IMR-90 (cell line): ENCODE data around the gene MLLT3.

Experiments
- BHLHE40 ChIP-seq: fragments of 150-350 bp; IDR thresholded peaks from 2 replicates; pipeline ENCODE4 v1.6.1; 2016; ENCODE audit warnings: mild to moderate bottlenecking, low read depth, low read length
- CEBPB ChIP-seq: IDR thresholded peaks from 2 replicates; pipeline ENCODE4 v1.6.1; 2012; ENCODE audit warnings: low read depth, low read length, improper control_type of control experiment
- CHD1 ChIP-seq: IDR thresholded peaks from 2 replicates; pipeline ENCODE4 v1.6.1; 2012; ENCODE audit warnings: low read depth, low read length, improper control_type of control experiment
- FOS ChIP-seq: fragments of 150-350 bp; IDR thresholded peaks from 2 replicates; pipeline ENCODE4 v1.6.1; 2016; ENCODE audit warnings: low read depth, low read length
- MAZ ChIP-seq: IDR thresholded peaks from 2 replicates; pipeline ENCODE4 v1.6.1; 2012; ENCODE audit warnings: low read depth, mild to moderate bottlenecking, low read length, improper control_type of control experiment, moderate library complexity, borderline replicate concordance
- MXI1 ChIP-seq: IDR thresholded peaks from 2 replicates; pipeline ENCODE4 v1.6.1; 2012; ENCODE audit warnings: low read depth, mild to moderate bottlenecking, low read length, moderate library complexity, borderline replicate concordance
- NFE2L2 ChIP-seq: fragments of 150-350 bp; IDR thresholded peaks from 2 replicates; pipeline ENCODE4 v1.6.1; 2016; ENCODE audit warnings: low read depth, mild to moderate bottlenecking, low read length
- POLR2A ChIP-seq: IDR thresholded peaks from 2 replicates; pipeline ENCODE4 v1.6.1; 2012; ENCODE audit warnings: mild to moderate bottlenecking, low read depth, low read length
- RAD21 ChIP-seq: IDR thresholded peaks from 2 replicates; pipeline ENCODE4 v1.6.1; 2012; ENCODE audit warnings: low read length, improper control_type of control experiment
- RFX5 ChIP-seq: IDR thresholded peaks from 2 replicates; pipeline ENCODE4 v1.8.0; 2012; ENCODE audit warnings: low read depth, mild to moderate bottlenecking, low read length, moderate library complexity
- SMC3 ChIP-seq: fragments of 150-350 bp; IDR thresholded peaks from 2 replicates; pipeline ENCODE4 v1.6.1; 2016; ENCODE audit warnings: low read depth, mild to moderate bottlenecking, antibody characterized with exemption, low read length, moderate library complexity
- USF2 ChIP-seq: fragments of 150-350 bp; IDR thresholded peaks from 2 replicates; pipeline ENCODE4 v1.6.1; 2017; ENCODE audit warnings: mild to moderate bottlenecking, antibody characterized with exemption, low read length, low read depth
- TF ChIP-seq, protein P1 (sequence below): conservative IDR thresholded peaks from 2 replicates; pipeline ENCODE4 v1.5.1; 2012; ENCODE audit warnings: mild to moderate bottlenecking, low read depth, low read length, improper control_type of control experiment
- TF ChIP-seq, protein P2 (sequence below): fragments of 150-350 bp; IDR thresholded peaks from 2 replicates; pipeline ENCODE4 v1.6.1; 2016; ENCODE audit warnings: low read depth, mild to moderate bottlenecking, low read length, moderate library complexity, borderline replicate concordance

DNA sequence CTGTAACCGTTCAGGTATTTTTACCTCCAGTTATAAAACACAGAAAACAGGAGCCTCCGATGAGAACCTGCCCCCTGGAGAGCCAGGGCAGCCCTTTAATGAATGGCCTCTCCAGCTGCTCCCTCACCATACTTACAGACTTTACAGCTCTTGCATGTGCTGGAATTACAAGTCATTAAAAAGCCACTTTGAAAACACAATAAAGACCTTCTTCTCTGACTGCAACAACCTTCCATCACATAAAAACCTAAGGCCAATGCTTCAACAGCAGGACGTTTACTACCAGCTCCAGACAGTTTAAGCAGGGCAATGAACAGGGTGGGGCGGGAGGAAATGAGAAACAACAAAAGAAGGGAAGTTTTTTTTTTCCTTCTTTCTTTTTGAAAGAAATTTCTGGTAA, 213.8 kb downstream of the MLLT3 start:
- TF ChIP-seq, protein P1, sequence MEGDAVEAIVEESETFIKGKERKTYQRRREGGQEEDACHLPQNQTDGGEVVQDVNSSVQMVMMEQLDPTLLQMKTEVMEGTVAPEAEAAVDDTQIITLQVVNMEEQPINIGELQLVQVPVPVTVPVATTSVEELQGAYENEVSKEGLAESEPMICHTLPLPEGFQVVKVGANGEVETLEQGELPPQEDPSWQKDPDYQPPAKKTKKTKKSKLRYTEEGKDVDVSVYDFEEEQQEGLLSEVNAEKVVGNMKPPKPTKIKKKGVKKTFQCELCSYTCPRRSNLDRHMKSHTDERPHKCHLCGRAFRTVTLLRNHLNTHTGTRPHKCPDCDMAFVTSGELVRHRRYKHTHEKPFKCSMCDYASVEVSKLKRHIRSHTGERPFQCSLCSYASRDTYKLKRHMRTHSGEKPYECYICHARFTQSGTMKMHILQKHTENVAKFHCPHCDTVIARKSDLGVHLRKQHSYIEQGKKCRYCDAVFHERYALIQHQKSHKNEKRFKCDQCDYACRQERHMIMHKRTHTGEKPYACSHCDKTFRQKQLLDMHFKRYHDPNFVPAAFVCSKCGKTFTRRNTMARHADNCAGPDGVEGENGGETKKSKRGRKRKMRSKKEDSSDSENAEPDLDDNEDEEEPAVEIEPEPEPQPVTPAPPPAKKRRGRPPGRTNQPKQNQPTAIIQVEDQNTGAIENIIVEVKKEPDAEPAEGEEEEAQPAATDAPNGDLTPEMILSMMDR = no peak
- TF ChIP-seq POLR2A (no peak), RFX5 (no peak), MXI1 (no peak), MAZ (no peak), USF2 (no peak), FOS (no peak), RAD21 (no peak), CEBPB (no peak), BHLHE40 (no peak), CHD1 (no peak), SMC3 (no peak), NFE2L2 (no peak)
- TF ChIP-seq, protein P2, sequence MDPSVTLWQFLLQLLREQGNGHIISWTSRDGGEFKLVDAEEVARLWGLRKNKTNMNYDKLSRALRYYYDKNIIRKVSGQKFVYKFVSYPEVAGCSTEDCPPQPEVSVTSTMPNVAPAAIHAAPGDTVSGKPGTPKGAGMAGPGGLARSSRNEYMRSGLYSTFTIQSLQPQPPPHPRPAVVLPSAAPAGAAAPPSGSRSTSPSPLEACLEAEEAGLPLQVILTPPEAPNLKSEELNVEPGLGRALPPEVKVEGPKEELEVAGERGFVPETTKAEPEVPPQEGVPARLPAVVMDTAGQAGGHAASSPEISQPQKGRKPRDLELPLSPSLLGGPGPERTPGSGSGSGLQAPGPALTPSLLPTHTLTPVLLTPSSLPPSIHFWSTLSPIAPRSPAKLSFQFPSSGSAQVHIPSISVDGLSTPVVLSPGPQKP = no peak
